ENCODE results near the gene PUS7. TPM values are rescaled to one million over a fixed set of nuclear protein-coding genes. Genes with fewer than 3 reads are reported as not detected.
"Not testable (repeated sequence)": the region's sequence is repeated elsewhere in the genome, so short reads cannot be mapped to it uniquely, and the experiment has no call there.

The PUS7 gene
- polyA plus RNA-seq, 1 donor, result 14.4 TPM

DNA sequence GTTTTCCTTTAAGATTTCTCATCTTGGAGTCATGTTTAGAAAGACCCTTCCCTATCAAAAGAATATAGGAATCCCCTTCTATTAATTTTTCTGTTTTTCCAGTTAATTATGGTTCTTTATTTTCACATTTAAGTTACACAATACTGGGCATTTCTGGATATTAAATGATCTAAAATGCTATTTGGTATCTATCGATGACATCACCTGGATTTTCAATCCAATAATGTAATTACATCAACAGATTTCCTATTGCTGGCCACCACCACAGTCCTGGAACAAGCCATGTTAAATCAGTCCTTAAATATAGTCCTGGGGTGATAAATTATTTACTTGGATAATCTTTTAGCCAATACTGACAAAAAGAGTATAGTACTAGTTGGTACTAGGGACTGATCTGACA lies 48.0 kb downstream of the PUS7 start:
- Histone ChIP-seq H3K4me3 (ENCODE audit: low read length) (no peak overlapping the region), H3K9me3 (ENCODE audit: control insufficient read depth, low read depth, low read length) (no peaks in the 10 kb centered on the region), H3K27me3 (ENCODE audit: control insufficient read depth, insufficient read depth, low read length) (no peaks in the 10 kb centered on the region), H3K4me1 (ENCODE audit: control insufficient read depth, insufficient read depth, low read length) (no peaks in the 10 kb centered on the region), H3K36me3 (ENCODE audit: control insufficient read depth, insufficient read depth, low read length) (peaks cover 5% of the 10 kb centered on the region), H3K27ac (ENCODE audit: low read length) (no peak overlapping the region)
- whole genome bisulfite sequencing (ENCODE audit: insufficient coverage, low lambda C conversion rate), result 100% methylated on average over 1 of the region's 1 CpG
- DNase-seq, result no peak

DNA sequence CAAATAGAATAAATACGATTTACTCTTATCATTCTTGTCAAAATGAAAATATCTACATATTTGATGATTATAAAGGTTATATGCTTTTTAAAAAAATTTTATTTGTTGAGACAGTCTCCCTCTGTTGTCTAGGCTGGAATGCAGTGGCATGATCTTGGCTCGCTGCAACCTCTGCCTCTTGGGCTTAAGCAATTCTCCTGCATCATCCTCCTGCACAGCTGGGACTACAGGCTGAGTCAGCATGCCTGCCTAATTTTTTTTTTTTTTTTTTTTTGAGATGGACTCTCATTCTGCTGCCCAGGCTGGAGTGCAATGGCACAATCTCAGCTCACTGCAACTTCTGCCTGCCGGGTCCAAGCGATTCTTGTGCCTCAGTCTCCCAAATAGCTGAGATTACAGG lies 48.9 kb downstream of the PUS7 start:
- no peak for DNase-seq
- H3K4me1 ChIP-seq (ENCODE audit: control insufficient read depth, insufficient read depth, low read length), result no peaks in the 10 kb centered on the region
- 100% methylated on average over 1 of the region's 4 CpGs for WGBS (ENCODE audit: insufficient coverage, low lambda C conversion rate)
- no peaks in the 10 kb centered on the region for H3K9me3 ChIP-seq (ENCODE audit: control insufficient read depth, low read depth, low read length)
- H3K36me3 ChIP-seq (ENCODE audit: control insufficient read depth, insufficient read depth, low read length), result peaks cover 4% of the 10 kb centered on the region
- no peak overlapping the region for H3K27ac ChIP-seq (ENCODE audit: low read length)
- no peak overlapping the region for H3K4me3 ChIP-seq (ENCODE audit: low read length)
- no peaks in the 10 kb centered on the region for H3K27me3 ChIP-seq (ENCODE audit: control insufficient read depth, insufficient read depth, low read length)

DNA sequence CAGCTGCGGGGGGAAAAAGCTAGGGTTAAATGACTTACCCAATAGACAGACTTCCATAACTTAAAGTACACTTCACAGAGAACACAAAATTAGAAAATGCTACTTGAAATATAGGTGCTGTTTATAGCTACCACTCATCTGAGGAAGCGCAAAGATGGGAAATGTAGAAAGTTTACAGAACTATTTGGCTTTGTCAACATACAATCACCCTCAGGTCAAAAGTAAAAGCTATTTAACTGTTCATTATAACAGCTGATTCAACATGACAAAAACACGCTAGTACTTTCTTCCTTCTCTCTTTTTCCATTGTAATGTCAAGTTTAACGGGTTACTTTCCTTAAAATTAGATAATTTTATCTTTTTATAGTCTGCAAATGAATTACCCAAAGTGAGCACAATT lies 51.2 kb downstream of the PUS7 start:
- Histone ChIP-seq H3K9me3 (ENCODE audit: control insufficient read depth, low read depth, low read length) (no peaks in the 10 kb centered on the region), H3K4me1 (ENCODE audit: control insufficient read depth, insufficient read depth, low read length) (no peaks in the 10 kb centered on the region), H3K27ac (ENCODE audit: low read length) (no peak overlapping the region), H3K4me3 (ENCODE audit: low read length) (no peak overlapping the region), H3K36me3 (ENCODE audit: control insufficient read depth, insufficient read depth, low read length) (peaks cover 4% of the 10 kb centered on the region), H3K27me3 (ENCODE audit: control insufficient read depth, insufficient read depth, low read length) (no peaks in the 10 kb centered on the region)
- no peak for DNase-seq
- WGBS (ENCODE audit: insufficient coverage, low lambda C conversion rate), result 85% methylated on average over 3 of the region's 4 CpGs

DNA sequence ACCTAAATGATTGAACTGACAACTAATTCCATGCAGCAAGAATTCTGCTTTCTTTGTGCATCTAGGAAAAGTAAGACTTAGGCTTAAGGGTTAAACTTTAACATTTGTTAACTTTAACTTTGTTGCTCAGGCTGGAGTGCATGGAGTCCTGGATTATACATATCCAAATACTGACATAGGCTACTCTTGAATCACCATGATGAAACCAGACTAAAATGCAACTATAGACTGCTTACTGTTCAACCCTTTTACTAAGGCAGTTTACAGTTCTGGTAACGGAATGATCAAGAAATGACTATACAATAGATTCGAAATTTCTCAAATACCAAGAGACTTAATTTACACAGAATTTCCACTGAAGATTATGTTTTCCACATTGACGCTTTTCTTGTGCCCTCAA lies 52.0 kb downstream of the PUS7 start:
- no peak for DNase-seq
- no CpG with 5 or more reads among the region's 3 CpGs for WGBS (ENCODE audit: insufficient coverage, low lambda C conversion rate)
- H3K4me3 ChIP-seq (ENCODE audit: low read length), result no peak overlapping the region
- no peaks in the 10 kb centered on the region for H3K9me3 ChIP-seq (ENCODE audit: control insufficient read depth, low read depth, low read length)
- H3K27ac ChIP-seq (ENCODE audit: low read length), result no peak overlapping the region
- H3K4me1 ChIP-seq (ENCODE audit: control insufficient read depth, insufficient read depth, low read length), result no peaks in the 10 kb centered on the region
- H3K27me3 ChIP-seq (ENCODE audit: control insufficient read depth, insufficient read depth, low read length), result no peaks in the 10 kb centered on the region
- peaks cover 4% of the 10 kb centered on the region for H3K36me3 ChIP-seq (ENCODE audit: control insufficient read depth, insufficient read depth, low read length)

DNA sequence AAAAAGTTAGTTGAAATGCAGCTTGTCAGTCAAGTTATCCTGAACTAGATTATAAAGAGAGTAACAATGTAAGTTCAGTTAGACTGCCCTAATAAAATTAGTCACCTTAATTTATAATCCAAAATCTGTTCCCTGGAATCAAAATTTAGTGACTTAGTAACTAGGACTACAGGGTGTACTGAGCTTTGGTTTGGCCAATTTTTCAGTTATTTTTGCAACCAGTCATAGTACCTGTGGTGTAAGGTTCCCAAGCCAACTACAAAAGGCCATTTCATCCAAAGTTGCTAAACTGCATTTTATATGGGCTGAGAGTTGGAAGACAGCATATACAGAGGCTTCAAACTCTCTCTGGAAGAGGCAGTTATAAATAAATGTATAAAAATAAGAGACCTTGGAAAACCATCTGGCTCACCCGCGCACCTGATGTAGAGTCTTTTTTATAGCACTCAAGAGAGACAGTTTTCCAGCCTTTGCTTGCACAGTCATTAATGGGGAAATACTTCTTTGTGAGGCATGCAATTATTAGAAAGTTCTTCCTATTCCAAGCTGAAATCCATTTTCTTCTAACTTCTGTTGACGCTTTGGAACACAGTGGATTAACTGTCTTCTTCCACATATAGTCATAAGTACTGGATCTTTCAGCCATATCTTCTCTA lies 59.2 kb downstream of the PUS7 start:
- H3K4me1 ChIP-seq (ENCODE audit: control insufficient read depth, insufficient read depth, low read length), result no peaks in the 10 kb centered on the region
- 100% methylated on average over 1 of the region's 3 CpGs for WGBS (ENCODE audit: insufficient coverage, low lambda C conversion rate)
- no peak for DNase-seq
- H3K27ac ChIP-seq (ENCODE audit: low read length), result no peak overlapping the region
- H3K27me3 ChIP-seq (ENCODE audit: control insufficient read depth, insufficient read depth, low read length), result no peaks in the 10 kb centered on the region
- no peaks in the 10 kb centered on the region for H3K9me3 ChIP-seq (ENCODE audit: control insufficient read depth, low read depth, low read length)
- peaks cover 17% of the 10 kb centered on the region for H3K36me3 ChIP-seq (ENCODE audit: control insufficient read depth, insufficient read depth, low read length)
- H3K4me3 ChIP-seq (ENCODE audit: low read length), result no peak overlapping the region

DNA sequence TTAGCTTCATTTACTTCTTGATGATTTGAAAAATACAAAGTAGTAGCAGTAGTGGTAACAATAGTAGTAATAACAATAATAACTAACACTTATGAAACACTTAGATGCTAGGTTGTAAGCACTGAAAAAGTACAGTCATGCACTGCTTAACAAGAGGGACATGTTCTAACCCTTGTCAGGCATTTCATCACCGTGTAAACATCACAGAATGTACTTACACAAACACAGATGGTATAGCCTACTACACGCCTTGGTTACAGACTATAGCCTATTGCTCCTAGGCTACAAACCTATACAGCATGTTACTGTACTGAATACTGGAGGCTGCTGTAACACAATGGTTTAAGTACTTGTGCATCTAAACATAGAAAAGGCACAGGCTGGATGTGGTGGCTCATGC lies 60.6 kb downstream of the PUS7 start:
- H3K27ac ChIP-seq (ENCODE audit: low read length), result no peak overlapping the region
- peak; percentile 2 to 26 for DNase-seq
- H3K36me3 ChIP-seq (ENCODE audit: control insufficient read depth, insufficient read depth, low read length), result peaks cover 23% of the 10 kb centered on the region
- no CpG with 5 or more reads among the region's 2 CpGs for WGBS (ENCODE audit: insufficient coverage, low lambda C conversion rate)
- no peaks in the 10 kb centered on the region for H3K9me3 ChIP-seq (ENCODE audit: control insufficient read depth, low read depth, low read length)
- H3K27me3 ChIP-seq (ENCODE audit: control insufficient read depth, insufficient read depth, low read length), result no peaks in the 10 kb centered on the region
- H3K4me1 ChIP-seq (ENCODE audit: control insufficient read depth, insufficient read depth, low read length), result no peaks in the 10 kb centered on the region
- no peak overlapping the region for H3K4me3 ChIP-seq (ENCODE audit: low read length)

DNA sequence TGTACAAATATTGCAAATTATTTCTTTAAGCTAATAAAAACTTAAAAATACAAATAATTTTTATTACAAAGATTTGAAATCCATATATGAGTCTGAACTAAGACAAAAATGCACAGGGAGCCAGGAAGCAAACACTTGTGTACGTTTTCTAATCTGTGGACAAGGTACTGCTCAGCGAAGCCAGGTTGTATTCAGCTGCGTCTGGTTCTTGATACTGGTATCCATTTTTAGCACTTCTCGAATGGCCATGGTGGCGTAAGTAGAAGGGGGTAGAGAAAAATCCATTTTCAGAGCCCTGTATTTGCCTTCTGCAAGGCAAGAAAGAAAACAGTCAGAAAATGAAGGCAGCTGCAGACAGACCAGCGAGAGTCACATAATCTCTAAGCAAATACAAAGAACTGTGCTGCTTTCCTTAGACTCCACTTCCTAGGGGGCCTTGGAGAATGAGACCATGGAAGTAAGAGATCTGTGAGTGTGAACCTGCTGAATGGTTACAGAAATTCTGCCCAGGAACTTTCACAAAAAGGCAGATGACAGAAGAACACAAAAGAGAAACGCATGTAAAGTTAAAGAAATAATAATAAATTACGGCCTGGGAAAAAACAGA lies 64.3 kb downstream of the PUS7 start:
- Histone ChIP-seq H3K9me3 (ENCODE audit: control insufficient read depth, low read depth, low read length) (no peaks in the 10 kb centered on the region), H3K36me3 (ENCODE audit: control insufficient read depth, insufficient read depth, low read length) (peaks cover 12% of the 10 kb centered on the region), H3K27ac (ENCODE audit: low read length) (no peak overlapping the region), H3K4me3 (ENCODE audit: low read length) (no peak overlapping the region), H3K27me3 (ENCODE audit: control insufficient read depth, insufficient read depth, low read length) (no peaks in the 10 kb centered on the region), H3K4me1 (ENCODE audit: control insufficient read depth, insufficient read depth, low read length) (no peaks in the 10 kb centered on the region)
- DNase-seq, result no peak
- 86% methylated on average over 3 of the region's 8 CpGs for WGBS (ENCODE audit: insufficient coverage, low lambda C conversion rate)

DNA sequence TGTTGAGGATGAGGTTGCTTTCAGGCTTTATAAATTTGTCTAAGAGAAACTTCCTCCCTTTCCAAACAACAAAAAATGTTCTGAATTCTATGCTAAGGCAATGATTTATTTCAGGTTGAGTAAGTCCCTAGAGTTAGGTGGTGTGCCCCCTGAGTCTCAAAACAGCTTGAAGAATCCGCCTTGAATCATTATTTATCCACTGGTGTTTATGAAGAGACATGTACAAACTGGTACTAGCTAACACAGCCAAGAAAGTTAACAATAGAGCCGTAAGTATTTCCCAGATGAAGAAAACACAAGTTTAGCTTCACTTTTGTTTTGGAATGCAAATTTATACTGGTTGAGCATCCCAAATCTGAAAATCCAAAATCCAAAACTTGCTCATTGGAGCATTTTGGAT lies 67.2 kb downstream of the PUS7 start:
- no CpG with 5 or more reads among the region's 2 CpGs for WGBS (ENCODE audit: insufficient coverage, low lambda C conversion rate)
- no peaks in the 10 kb centered on the region for H3K9me3 ChIP-seq (ENCODE audit: control insufficient read depth, low read depth, low read length)
- H3K4me1 ChIP-seq (ENCODE audit: control insufficient read depth, insufficient read depth, low read length), result no peaks in the 10 kb centered on the region
- H3K27ac ChIP-seq (ENCODE audit: low read length), result no peak overlapping the region
- no peak overlapping the region for H3K4me3 ChIP-seq (ENCODE audit: low read length)
- H3K27me3 ChIP-seq (ENCODE audit: control insufficient read depth, insufficient read depth, low read length), result no peaks in the 10 kb centered on the region
- H3K36me3 ChIP-seq (ENCODE audit: control insufficient read depth, insufficient read depth, low read length), result peaks cover 7% of the 10 kb centered on the region
- DNase-seq, result no peak

DNA sequence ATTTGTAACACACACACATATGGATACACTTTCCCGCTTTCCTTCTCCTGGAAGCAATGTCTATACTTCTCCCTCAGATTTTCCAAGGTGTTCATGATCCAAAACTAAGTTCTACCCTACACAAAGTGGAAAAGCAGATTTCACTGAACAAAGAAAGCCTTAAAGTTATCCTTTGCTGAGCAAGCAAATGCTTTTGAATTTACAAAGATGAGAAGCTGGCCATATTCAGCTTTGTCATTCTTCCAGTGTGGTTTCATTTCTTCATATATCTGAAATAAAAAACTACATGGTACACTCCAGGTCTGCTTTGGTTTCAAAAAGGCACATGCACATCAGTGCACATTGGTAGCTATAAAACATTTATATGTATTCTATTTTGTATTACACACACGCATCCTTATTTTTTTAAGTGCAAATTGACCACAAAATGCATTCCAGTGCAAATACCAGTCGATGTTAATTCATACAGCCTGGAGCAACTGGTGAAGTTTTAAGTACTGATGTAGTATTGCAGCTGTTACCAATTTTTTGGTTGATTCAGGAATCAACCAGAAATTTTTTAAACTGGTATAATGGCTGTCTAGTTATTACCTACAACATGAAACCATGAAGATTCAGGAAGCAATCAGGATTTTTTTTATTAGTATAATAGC lies 67.8 kb downstream of the PUS7 start:
- H3K4me1 ChIP-seq (ENCODE audit: control insufficient read depth, insufficient read depth, low read length), result no peaks in the 10 kb centered on the region
- no peak for DNase-seq
- no peak overlapping the region for H3K27ac ChIP-seq (ENCODE audit: low read length)
- H3K27me3 ChIP-seq (ENCODE audit: control insufficient read depth, insufficient read depth, low read length), result no peaks in the 10 kb centered on the region
- no peaks in the 10 kb centered on the region for H3K9me3 ChIP-seq (ENCODE audit: control insufficient read depth, low read depth, low read length)
- H3K4me3 ChIP-seq (ENCODE audit: low read length), result no peak overlapping the region
- peaks cover 7% of the 10 kb centered on the region for H3K36me3 ChIP-seq (ENCODE audit: control insufficient read depth, insufficient read depth, low read length)
- 50% methylated on average over 2 of the region's 3 CpGs for WGBS (ENCODE audit: insufficient coverage, low lambda C conversion rate)

DNA sequence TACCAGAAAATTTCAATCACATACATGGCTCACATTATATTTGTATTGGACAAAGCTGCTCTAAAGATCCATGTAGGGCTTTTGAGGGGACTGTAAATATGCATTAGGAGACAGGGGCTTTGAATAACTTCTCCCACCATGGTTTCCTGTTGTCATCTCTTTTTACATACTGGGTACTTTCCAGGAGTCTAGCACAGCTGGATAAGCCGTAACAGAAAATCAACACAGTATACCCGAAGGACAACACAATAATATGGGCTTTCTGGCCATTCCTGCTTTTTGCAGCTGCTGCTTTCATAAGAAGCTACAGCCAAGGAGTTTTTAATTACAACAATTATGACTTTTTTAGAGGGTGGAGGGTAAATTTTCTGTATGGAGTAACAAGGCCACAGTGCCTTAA lies 70.0 kb downstream of the PUS7 start:
- H3K4me3 ChIP-seq (ENCODE audit: low read length), result no peak overlapping the region
- no peak overlapping the region for H3K27ac ChIP-seq (ENCODE audit: low read length)
- no CpG with 5 or more reads among the region's 2 CpGs for WGBS (ENCODE audit: insufficient coverage, low lambda C conversion rate)
- H3K27me3 ChIP-seq (ENCODE audit: control insufficient read depth, insufficient read depth, low read length), result no peaks in the 10 kb centered on the region
- H3K4me1 ChIP-seq (ENCODE audit: control insufficient read depth, insufficient read depth, low read length), result no peaks in the 10 kb centered on the region
- DNase-seq, result no peak
- no peaks in the 10 kb centered on the region for H3K9me3 ChIP-seq (ENCODE audit: control insufficient read depth, low read depth, low read length)
- peaks cover 3% of the 10 kb centered on the region for H3K36me3 ChIP-seq (ENCODE audit: control insufficient read depth, insufficient read depth, low read length)

DNA sequence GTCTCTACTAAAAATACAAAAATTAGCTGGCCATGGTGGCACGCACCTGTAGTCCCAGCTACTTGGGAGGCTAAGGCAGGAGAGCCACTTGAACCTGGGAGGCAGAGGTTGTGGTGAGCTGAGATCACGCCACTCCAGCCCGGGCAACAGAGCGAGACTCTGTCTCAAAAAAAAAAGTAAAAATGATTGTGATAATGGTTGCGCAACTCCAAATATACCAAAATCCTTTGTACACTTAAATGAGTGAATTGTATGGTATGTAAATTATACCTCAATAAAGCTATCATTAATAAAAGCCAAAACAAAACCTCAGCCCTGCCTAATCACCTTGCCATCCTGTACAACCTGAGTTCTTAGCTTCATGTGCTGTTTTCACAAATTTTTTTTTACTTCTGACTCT lies 71.2 kb downstream of the PUS7 start:
- 100% methylated on average over 2 of the region's 5 CpGs for WGBS (ENCODE audit: insufficient coverage, low lambda C conversion rate)
- H3K27me3 ChIP-seq (ENCODE audit: control insufficient read depth, insufficient read depth, low read length), result not testable (repeated sequence)

More for the DNA sequence above, 71.2 kb downstream of the PUS7 start:
- not testable (repeated sequence) for H3K4me1 ChIP-seq (ENCODE audit: control insufficient read depth, insufficient read depth, low read length); H3K27ac ChIP-seq (ENCODE audit: low read length); H3K4me3 ChIP-seq (ENCODE audit: low read length); H3K36me3 ChIP-seq (ENCODE audit: control insufficient read depth, insufficient read depth, low read length); DNase-seq; H3K9me3 ChIP-seq (ENCODE audit: control insufficient read depth, low read depth, low read length)
